ENCODE measurements around the gene SLC17A9. TPM values are rescaled to one million over a fixed set of nuclear protein-coding genes. Genes with fewer than 3 reads are reported as not detected.

SLC17A9 gene
- total RNA-seq, 1 donor from 2014 or later: 9.4 TPM

DNA sequence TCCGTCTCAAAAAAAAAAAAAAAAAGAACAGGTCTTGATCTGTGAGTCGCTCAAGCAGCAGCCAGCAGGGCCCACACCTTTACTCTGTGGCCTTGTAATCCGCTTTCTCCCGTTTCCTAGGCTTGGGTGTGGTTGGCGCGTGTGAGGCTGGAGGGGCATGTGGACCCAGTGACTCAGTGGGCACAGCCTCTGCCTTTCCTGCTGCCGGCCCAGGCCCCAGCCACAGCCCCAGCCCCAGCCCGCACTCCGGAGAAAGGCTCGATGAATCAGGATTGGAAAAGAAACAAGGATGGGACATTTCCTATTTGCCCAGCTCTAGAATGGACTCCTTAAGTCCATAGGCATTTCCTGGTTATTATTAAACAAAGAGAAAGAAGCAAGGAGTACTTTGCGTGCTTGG lies 50.0 kb downstream of the SLC17A9 start:
- no peak for DNase-seq (ENCODE audit: low read depth, low spot score)

- DNase-seq (ENCODE audit: low read depth, low spot score): no peak
Measured at GRCh38 chr20:63003546-63003945, 51.0 kb downstream of the SLC17A9 start.

DNA sequence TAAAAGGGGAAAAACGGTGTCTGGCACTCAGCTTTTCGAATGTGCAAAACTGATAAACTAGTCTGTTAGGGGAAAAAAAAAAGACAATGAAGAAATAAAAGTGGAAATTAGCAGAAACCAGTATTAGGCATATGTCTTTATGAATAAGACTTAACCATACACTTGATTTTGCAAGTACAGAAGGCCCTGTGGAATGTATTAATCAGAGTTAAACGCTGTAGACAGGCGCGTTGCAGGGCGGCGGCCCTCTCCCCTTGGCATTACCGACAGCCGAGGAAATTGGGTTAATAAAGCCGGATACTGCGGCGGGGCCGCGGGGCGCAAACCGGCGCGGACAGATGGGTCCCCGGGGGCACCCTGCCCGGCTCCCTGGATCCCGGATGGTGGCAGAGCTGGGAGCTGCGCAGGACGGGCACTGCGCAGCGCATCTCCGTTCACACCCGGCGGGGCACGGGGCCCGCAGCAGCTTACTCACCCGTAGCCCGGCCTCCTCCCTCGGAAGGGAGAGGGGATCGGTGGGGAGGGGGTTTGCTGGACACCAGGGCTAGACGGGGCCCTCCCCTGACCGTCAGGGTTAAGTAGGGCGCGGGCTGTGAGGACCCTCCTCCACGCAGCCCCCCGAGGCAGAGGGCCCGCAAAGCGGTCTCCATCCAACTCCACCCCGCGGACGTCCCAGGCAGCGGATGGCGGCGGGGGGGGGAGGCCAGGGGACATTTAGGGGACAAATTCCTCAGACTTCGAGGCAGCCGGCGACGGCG lies 52.3 kb downstream of the SLC17A9 start:
- DNase-seq (ENCODE audit: low read depth, low spot score): no peak

- DNase-seq (ENCODE audit: low read depth, low spot score): no peak
Measured at GRCh38 chr20:63005365-63005861, 52.9 kb downstream of the SLC17A9 start.

DNA sequence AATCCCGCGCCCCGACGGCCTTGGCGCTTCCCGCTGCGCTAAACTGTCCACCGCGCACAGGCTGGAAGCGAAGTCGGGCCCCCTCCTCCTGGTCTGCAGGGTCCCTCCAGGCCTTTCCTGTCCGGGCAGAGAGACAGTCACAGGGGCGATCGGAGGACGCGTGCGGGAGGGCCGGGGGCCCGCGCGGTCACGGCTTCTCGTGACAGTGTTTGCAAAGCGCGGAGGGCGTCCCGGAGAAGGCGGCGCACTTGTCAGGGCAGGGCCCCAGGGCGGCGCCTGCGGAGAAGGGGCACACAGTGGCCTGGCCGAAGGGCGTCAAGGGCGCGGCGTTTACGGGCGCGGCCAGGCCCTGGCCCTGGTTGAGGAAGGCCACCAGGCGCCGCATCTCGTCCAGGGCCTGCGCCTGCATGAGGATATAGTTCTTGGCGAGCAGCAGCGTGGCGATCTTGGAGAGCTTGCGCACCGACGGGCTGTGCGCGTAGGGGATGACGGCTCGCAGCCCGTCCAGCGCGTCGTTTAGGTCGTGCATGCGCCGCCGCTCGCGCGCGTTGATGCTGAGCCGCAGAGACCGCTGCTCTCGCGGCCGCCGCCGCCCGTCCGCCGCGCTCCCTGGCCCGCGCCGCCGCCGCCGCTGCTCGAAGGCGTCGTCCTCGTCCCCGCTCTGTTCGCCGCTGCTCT lies 53.5 kb downstream of the SLC17A9 start:
- no peak for DNase-seq (ENCODE audit: low read depth, low spot score)

DNA sequence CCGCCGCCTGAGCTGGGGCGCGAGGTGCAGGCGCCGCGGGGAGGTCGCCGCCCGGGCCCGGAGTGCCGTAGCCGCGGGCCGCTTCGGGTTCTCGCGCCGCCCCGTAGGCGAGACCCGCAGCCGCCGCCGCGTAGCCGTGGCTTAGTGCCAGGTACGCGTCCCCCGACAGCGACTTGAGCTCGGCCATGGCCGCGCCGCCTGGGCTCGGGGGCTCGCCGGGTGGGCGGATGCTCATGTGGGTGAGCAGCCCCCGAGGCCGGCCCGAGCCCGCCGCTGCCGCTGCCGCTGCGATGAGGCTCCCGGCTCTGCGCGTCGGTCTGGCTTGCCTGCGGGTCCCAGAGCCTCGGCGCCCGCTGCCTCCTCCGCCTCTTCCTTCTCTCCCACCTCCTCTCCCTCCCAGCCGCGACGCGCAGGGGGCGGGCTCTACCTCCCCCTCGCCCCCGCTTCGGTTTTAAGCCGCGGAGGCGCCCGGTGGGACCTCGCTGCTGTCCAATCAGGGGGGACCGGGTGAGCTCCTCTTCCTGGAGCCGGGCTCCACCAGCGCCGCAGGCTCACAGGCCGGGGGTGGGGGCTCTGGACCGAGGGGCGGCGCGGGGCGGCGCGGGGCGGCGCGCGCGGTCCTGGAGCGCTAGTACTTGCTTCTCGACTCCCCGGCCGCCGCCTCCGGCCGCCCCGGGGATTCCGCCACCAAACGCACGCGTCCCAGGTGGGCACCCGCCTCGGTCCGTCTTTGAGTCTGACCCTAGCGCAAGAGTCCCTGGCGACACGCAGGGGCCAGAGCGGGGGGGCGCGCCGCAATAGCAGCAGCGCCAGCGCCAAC lies 54.2 kb downstream of the SLC17A9 start, which contains the start of gene BHLHE23:
Gene BHLHE23, minus strand, starts transcription at position 425 of the 820 bp plus-strand sequence. Its CDS starts 190 bp downstream, at position 235.
- no peak for DNase-seq (ENCODE audit: low read depth, low spot score)

GRCh38 chr20:63007360-63007645 lies 54.8 kb downstream of the SLC17A9 start:
- no peak for DNase-seq (ENCODE audit: low read depth, low spot score)

DNA sequence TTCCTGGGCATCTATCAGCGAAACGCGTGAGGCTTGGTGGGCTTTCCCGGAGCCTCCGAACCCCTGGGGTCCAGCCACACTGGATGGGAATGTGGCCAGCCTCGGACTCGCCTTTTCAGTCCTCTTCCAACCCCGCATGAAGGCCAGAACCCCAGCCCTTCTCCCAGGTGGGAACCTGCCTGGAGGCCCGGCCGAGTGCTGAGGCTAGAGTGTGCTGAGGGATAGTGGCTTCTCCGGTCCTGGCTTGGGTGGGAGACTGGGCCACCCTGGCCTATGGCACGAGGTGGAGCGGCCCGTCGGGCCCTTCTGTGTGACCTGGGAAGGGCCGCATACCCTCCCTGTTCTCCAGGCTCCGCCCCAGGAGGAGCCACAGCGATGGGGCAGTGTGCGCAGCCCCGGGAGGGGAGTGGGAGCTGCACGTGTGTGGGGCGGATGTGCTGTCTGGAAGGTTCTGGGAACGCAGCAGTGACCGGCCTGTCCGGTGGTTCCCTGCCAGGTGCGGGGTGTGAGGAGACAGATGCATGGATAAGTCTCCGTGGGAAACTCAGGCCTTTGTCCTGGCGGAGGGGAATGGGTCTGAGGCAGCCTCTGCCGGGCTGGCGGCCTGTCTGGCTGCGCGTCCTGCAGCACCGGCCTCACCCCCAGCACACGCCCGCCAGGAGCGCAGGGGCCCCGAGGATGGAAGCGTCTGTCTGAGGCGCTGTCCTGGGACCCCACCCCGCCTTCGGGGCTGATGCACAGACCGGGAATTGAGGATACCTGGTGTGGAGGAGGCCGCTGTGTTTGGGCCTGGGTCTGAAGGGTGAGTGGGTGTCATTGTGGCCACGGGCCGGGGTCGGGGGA lies 55.4 kb downstream of the SLC17A9 start:
- no peak for DNase-seq (ENCODE audit: low read depth, low spot score)

- no peak for DNase-seq (ENCODE audit: low read depth, low spot score)
Measured at GRCh38 chr20:63008541-63009044, 56.1 kb downstream of the SLC17A9 start.

GRCh38 chr20:63009045-63009961 lies 56.8 kb downstream of the SLC17A9 start:
- no peak for DNase-seq (ENCODE audit: low read depth, low spot score)

- no peak for DNase-seq (ENCODE audit: low read depth, low spot score)
Measured at GRCh38 chr20:63009988-63010769, 57.7 kb downstream of the SLC17A9 start.

- no peak for DNase-seq (ENCODE audit: low read depth, low spot score)
Measured at GRCh38 chr20:63011798-63012197, 59.3 kb downstream of the SLC17A9 start.

GRCh38 chr20:63013207-63013606 lies 60.7 kb downstream of the SLC17A9 start:
- no peak for DNase-seq (ENCODE audit: low read depth, low spot score)

DNA sequence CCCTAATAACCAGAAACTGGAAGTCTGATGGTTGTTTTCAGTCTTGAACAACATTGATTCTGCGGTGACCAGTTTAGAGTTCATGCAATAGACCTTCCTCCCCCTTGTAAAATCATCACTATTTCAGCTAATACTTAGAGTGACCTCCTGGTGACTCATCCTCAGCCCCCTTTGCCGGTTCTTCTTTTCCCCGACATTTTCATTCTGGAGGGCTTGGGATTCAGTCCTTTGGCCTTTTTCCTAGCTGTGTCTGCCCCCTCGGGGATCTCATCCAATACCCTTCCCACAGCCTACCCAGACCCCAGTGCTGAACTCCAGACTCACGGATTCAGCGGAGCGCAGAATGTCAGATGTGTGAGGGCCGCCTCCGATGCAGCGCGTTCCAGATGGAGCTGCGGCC lies 61.8 kb downstream of the SLC17A9 start:
- DNase-seq (ENCODE audit: low read depth, low spot score): no peak

- no peak for DNase-seq (ENCODE audit: low read depth, low spot score)
Measured at GRCh38 chr20:63014710-63015109, 62.2 kb downstream of the SLC17A9 start.

- DNase-seq (ENCODE audit: low read depth, low spot score): no peak
Measured at GRCh38 chr20:63015147-63015661, 62.7 kb downstream of the SLC17A9 start.

- no peak for DNase-seq (ENCODE audit: low read depth, low spot score)
Measured at GRCh38 chr20:63015662-63016361, 63.3 kb downstream of the SLC17A9 start.

GRCh38 chr20:63016514-63017075 lies 64.1 kb downstream of the SLC17A9 start:
- DNase-seq (ENCODE audit: low read depth, low spot score): no peak

Data from pulmonary artery endothelial cell (primary cell).